DMS153 treated with DMSO at 0.1 percent for 48 hours (cell line): ENCODE measurements around the gene APOL1.
"Not testable (repeated sequence)": the region's sequence is repeated elsewhere in the genome, so short reads cannot be mapped to it uniquely, and the experiment has no call there.

Experiments used
- DNase-seq: peaks from one replicate; lab custom pipeline; 2025; ENCODE audit not compliant: unreplicated experiment; lab: John Stamatoyannopoulos, UW

The APOL1 gene

GRCh38 chr22:36225333-36225922 lies 27.5 kb upstream of the APOL1 start:
- no peak for DNase-seq

GRCh38 chr22:36226189-36226588 lies 26.7 kb upstream of the APOL1 start:
- DNase-seq: no peak

GRCh38 chr22:36227396-36227795 lies 25.5 kb upstream of the APOL1 start:
- DNase-seq: no peak

- no peak for DNase-seq
Measured at GRCh38 chr22:36227806-36228205, 25.1 kb upstream of the APOL1 start.

- DNase-seq: not testable (repeated sequence)
Measured at GRCh38 chr22:36228369-36228768, 24.6 kb upstream of the APOL1 start.

- DNase-seq: no peak
Measured at GRCh38 chr22:36228944-36229343, 24.0 kb upstream of the APOL1 start.

GRCh38 chr22:36229649-36230048 lies 23.3 kb upstream of the APOL1 start:
- not testable (repeated sequence) for DNase-seq

- DNase-seq: not testable (repeated sequence)
Measured at GRCh38 chr22:36231051-36231450, 21.9 kb upstream of the APOL1 start.

GRCh38 chr22:36232715-36233401 lies 20.1 kb upstream of the APOL1 start:
- no peak for DNase-seq

GRCh38 chr22:36233796-36234195 lies 19.1 kb upstream of the APOL1 start:
- no peak for DNase-seq

- DNase-seq: no peak
Measured at GRCh38 chr22:36234213-36234612, 18.7 kb upstream of the APOL1 start.

- no peak for DNase-seq
Measured at GRCh38 chr22:36234919-36235318, 18.0 kb upstream of the APOL1 start.

- no peak for DNase-seq
Measured at GRCh38 chr22:36235585-36235984, 17.3 kb upstream of the APOL1 start.

- DNase-seq: no peak
Measured at GRCh38 chr22:36236388-36237319, 16.3 kb upstream of the APOL1 start.

GRCh38 chr22:36237462-36238372 lies 15.2 kb upstream of the APOL1 start:
- no peak for DNase-seq

- no peak for DNase-seq
Measured at GRCh38 chr22:36238373-36239149, 14.4 kb upstream of the APOL1 start.

- DNase-seq: no peak
Measured at GRCh38 chr22:36239150-36239400, 13.9 kb upstream of the APOL1 start.

GRCh38 chr22:36239401-36240171 lies 13.3 kb upstream of the APOL1 start, which contains the start of gene APOL2:
Gene APOL2 (minus strand): TSS chr22:36239527. CDS start chr22:36233162, 6,365 bp downstream.
- peak; percentile 79 for DNase-seq

- DNase-seq: no peak
Measured at GRCh38 chr22:36243986-36244385, 8.9 kb upstream of the APOL1 start.
